HCEC 1CT (cell line): ENCODE measurements around the gene OR56A5.

Source experiments
- DNase-seq: peaks from one replicate; pipeline ENCODE4 v3.0.0-alpha.2; 2017

OR56A5 gene

DNA sequence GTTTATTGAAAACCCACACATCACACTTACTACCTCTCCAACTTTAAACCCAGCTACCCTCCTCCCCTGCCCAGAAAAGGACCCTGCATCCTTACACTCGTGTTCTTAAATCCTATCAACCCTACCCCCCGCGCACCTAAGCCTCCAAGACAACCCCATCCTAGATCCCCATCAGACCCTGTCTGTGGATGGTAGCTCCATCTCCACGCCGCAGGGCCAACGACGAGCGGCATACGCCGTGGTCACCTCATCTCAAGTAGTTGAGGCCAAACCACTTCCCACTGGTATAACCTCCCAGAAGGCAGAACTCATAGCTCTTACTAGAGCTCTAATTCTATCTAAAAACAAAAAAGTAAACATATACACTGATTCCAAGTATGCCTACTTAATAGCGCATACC, 35.6 kb downstream of the OR56A5 start:
- DNase-seq: no peak

DNA sequence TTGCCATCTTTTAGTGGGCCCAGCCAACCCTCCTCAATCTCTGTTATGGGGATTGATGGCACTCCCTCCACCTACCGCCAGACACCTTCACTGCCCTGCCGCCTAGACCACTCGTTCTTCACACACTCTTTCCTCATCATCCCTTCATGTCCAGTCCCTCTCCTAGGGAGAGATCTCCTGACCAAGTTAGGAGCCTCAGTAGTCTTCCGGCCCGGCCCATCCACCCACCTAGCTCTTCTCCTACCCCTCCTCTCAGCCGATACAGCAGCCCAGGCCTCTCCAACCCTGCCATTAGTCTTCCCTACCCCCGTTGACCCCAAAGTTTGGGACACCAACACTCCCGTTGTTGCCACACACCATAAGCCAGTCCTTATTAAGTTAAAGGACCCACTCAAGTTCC, 37.2 kb downstream of the OR56A5 start:
- DNase-seq: no peak

DNA sequence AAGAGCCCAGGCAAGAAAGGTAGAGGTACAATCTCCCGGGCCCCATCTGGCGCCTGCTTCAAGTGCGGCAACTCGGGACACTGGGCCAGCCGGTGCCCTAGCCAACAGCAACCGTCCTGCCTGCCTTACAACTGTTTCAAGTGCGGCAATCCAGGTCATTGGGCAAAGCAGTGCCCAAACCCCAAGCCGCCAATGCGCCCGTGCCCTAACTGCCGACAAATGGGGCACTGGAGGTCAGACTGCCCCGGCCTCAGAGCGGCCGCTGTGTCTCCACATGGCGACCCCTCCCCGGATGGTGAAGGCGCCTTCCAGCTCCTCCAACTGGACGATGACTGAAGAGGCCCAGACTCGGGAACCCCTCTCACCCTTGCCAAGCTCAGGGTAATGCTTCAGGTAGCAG, 37.7 kb downstream of the OR56A5 start:
- DNase-seq: no peak

DNA sequence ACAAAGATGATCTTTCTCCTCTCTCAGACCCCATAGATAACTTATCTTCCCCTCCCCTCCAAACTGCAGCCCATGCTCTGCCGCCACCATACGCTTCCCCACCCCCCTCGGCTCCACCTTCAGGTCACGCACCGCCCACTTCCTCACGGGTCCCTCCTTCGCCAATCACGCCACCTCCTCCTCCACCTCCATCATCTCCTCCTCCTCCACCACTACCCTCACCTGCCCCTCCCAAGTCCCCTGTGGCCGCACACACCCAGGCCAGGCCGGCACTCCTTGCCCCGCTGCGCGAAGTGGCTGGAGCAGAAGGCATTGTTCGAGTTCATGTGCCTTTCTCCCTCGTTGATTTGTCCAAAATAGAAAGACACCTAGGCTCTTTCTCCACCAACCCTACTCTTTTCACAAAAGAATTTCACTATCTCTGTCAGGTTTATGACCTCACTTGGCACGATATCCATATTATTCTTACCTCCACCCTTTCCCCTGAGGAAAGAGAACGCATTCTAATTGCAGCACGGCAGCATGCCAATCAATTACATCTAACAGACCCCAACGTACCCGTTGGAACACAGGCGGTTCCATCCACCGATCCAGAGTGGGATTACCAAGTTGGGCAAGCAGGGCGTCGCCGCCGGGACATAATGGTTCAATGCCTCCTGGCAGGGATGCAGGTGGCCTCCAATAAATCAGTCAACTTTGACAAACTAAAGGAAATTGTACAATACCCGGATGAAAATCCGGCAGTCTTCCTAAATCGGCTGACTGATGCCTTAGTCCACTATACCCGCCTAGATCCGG, 38.5 kb downstream of the OR56A5 start:
- no peak for DNase-seq

DNA sequence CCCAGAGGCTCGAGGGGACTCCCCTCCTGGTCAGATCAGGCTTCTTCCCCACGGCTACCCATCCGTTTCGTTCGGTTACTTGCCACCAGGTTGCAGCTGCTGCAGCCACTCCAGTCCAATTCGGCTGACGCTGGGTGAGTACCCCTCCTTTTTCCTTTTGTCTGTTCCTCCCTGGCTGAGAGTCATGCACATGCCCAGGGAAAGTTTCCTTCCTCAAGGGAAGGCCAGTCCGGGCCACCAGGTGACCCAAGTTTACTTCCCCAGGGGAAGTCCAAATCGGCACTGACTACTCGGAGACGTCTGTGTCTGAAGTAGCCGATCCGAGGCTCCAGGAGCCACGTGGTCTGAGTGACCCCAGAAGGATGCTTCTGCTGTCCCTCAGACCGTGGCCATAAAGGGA, 39.5 kb downstream of the OR56A5 start:
- no peak for DNase-seq

DNA sequence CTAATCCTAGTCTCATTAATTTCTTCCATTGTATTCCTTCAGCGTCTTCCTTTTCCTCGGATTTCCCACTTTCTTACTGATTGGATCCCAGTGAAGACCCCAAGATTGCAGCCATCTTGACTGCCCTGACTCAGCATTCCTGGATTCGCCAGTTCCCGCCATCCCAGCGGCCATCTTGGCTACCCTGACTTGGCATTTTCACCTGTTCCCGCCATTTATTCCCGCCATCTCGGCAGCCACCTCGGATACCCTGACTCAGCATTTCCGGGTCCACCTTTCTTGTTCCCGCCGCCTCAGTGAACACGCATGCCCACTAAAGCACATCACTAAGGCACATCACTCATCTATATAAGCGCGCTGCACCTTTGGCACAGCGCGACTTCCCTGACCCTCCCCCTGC, 40.0 kb downstream of the OR56A5 start:
- no peak for DNase-seq

DNA sequence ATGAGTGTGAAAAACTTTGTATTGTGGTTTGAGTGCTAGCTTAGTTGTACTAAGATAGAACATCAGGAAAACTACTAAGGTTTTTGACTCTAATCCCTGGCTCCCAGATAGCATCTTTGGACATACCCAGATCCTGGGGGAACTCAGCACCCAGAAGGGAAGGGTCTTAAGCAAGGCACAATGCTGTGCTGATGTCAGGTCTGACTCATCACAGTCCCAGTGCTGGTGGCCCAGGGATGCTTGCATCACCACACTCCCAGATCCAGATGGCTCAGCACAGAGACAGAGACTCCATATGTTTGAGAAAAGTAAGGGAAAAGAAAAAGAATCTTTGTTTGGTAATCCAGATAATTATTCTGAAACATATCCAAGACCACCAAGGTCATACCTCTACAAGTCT, 44.5 kb downstream of the OR56A5 start:
- no peak for DNase-seq

DNA sequence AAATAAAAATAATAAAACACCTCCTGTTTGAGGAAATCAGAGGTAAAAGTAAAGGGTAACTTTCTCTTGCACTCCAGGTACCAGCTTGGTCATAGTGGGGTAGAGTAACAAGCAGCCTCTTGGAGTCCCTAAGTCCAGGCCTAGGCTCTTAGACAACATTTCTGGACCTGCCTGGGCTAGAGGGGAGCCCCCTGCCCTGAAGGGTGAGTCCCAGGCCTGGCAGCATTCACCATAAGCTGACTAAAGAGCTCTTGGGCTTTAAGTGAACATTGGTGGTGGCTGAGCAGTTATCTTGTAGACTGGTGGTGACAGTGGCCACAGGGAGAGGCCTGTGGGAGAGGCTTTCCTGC, 44.9 kb downstream of the OR56A5 start:
- DNase-seq: no peak

DNA sequence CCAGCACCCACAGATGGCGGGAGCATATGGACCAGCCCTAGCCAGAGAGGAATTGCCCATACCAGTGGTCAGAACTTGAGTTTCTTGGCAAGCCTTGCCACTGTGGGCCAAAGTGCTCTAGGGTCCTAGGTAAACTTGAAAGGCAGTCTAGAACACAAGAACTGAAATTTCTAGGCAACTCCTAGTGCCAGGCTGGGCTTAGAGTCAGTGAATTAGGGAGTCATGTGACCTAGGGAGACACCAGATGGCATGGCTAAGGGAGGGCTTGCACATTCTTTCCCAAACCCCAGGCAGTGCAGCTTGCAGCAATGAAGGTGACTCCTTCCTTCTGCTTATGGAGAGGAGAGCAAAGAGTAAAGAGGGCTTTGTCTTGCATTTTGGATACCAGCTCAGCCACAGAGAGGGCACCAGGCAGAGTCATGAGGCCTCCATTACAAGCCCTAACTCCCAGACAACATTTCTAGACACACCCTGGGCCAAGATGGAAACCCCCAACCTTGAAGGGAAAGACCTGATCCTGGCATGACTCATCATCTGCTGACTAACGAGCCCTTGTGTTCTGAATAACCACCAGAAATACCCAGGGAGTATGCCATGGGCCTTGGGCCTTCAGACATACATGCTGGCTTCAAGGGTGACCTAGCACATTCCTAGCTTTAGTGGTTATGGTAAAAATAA, 45.4 kb downstream of the OR56A5 start:
- DNase-seq: no peak
